ENCODE results near the gene SLC22A17. TPM values are rescaled to one million over a fixed set of nuclear protein-coding genes. Genes with fewer than 3 reads are reported as not detected.
"Not testable (repeated sequence)": the region's sequence is repeated elsewhere in the genome, so short reads cannot be mapped to it uniquely, and the experiment has no call there.

The SLC22A17 gene
- total RNA-seq, 2 experiments from 2014 or later = not detected

- POLR2A ChIA-PET = interaction anchor here (0.6 kb wide), 2 partner anchors 27 to 136 kb away, joined by 3 to 5 read pairs; no protein-coding TSS in a partner anchor
- CTCF ChIA-PET (ENCODE audit: unreplicated experiment) = no interaction called here
Measured at GRCh38 chr14:23386999-23387398, 34.3 kb upstream of the SLC22A17 start.

GRCh38 chr14:23386266-23386657 lies 33.6 kb upstream of the SLC22A17 start:
- H3K9me3 ChIP-seq (ENCODE audit: low read length); intact Hi-C loops (cut with micrococcal nuclease; ENCODE audit: unreplicated experiment); H3K9me2 ChIP-seq (ENCODE audit: insufficient read depth, low read length); BruUV-seq (replicated peaks); H3K36me3 ChIP-seq (ENCODE audit: insufficient read depth, low read length); H2AFZ ChIP-seq (ENCODE audit: low read length); H4K20me1 ChIP-seq (ENCODE audit: insufficient read depth, low read length); CTCF ChIA-PET (ENCODE audit: unreplicated experiment); H3K4me2 ChIP-seq (ENCODE audit: low read length); DNase-seq (ENCODE audit: low spot score); H3K4me1 ChIP-seq (ENCODE audit: insufficient read depth, low read length, poor library complexity, severe bottlenecking); H3K27ac ChIP-seq (ENCODE audit: low read depth, low read length, poor library complexity, severe bottlenecking); H3K79me2 ChIP-seq (ENCODE audit: insufficient read depth, low read depth, low read length); H3K4me3 ChIP-seq (ENCODE audit: low read depth, low read length, poor library complexity, severe bottlenecking): not testable (repeated sequence)
- POLR2A ChIA-PET = interaction anchor here (0.6 kb wide), 1 partner anchor 136 kb away, joined by 5 read pairs; no protein-coding TSS in a partner anchor

More at GRCh38 chr14:23386999-23387398, 34.3 kb upstream of the SLC22A17 start:
- H3K4me1 ChIP-seq (ENCODE audit: insufficient read depth, low read length, poor library complexity, severe bottlenecking) = no peaks in the 10 kb centered on the region
- no peak overlapping the region for H3K27ac ChIP-seq (ENCODE audit: low read depth, low read length, poor library complexity, severe bottlenecking)
- H3K4me3 ChIP-seq (ENCODE audit: low read depth, low read length, poor library complexity, severe bottlenecking) = no peak overlapping the region
- H4K20me1 ChIP-seq (ENCODE audit: insufficient read depth, low read length) = no peaks in the 10 kb centered on the region
- TF ChIP-seq CTCF (conservative IDR thresholded peaks at IDR 0.05; ENCODE audit: low read length) = no peak
- TF ChIP-seq EZH2phosphoT487 (IDR thresholded peaks at IDR 0.05; ENCODE audit: borderline replicate concordance, low read depth, low read length) = no peak
- H3K9me2 ChIP-seq (ENCODE audit: insufficient read depth, low read length) = no peaks in the 10 kb centered on the region
- no peak overlapping the region for H2AFZ ChIP-seq (ENCODE audit: low read length)
- intact Hi-C loops (cut with micrococcal nuclease; ENCODE audit: unreplicated experiment) = no loop called here
- no peaks in the 10 kb centered on the region for H3K79me2 ChIP-seq (ENCODE audit: insufficient read depth, low read depth, low read length)
- DNase-seq (ENCODE audit: low spot score) = no peak
- no peak overlapping the region for H3K4me2 ChIP-seq (ENCODE audit: low read length)
- H3K9me3 ChIP-seq (ENCODE audit: low read length) = no peaks in the 10 kb centered on the region
- no peaks in the 10 kb centered on the region for H3K36me3 ChIP-seq (ENCODE audit: insufficient read depth, low read length)
- BruUV-seq (replicated peaks) = no TSS peak

- H2AFZ ChIP-seq (ENCODE audit: low read length) = no peak overlapping the region
- H3K4me1 ChIP-seq (ENCODE audit: insufficient read depth, low read length, poor library complexity, severe bottlenecking) = no peaks in the 10 kb centered on the region
- TF ChIP-seq EZH2phosphoT487 (IDR thresholded peaks at IDR 0.05; ENCODE audit: borderline replicate concordance, low read depth, low read length) (no peak), CTCF (conservative IDR thresholded peaks at IDR 0.05; ENCODE audit: low read length) (no peak)
- CTCF ChIA-PET (ENCODE audit: unreplicated experiment) = no interaction called here
- no peak for DNase-seq (ENCODE audit: low spot score)
- intact Hi-C loops (cut with micrococcal nuclease; ENCODE audit: unreplicated experiment) = no loop called here
- no peak overlapping the region for H3K27ac ChIP-seq (ENCODE audit: low read depth, low read length, poor library complexity, severe bottlenecking)
- no peak overlapping the region for H3K4me3 ChIP-seq (ENCODE audit: low read depth, low read length, poor library complexity, severe bottlenecking)
- POLR2A ChIA-PET = no interaction called here
- no peaks in the 10 kb centered on the region for H3K79me2 ChIP-seq (ENCODE audit: insufficient read depth, low read depth, low read length)
- no peaks in the 10 kb centered on the region for H3K9me2 ChIP-seq (ENCODE audit: insufficient read depth, low read length)
- H3K9me3 ChIP-seq (ENCODE audit: low read length) = no peaks in the 10 kb centered on the region
- no TSS peak for BruUV-seq (replicated peaks)
- H3K36me3 ChIP-seq (ENCODE audit: insufficient read depth, low read length) = no peaks in the 10 kb centered on the region
- H4K20me1 ChIP-seq (ENCODE audit: insufficient read depth, low read length) = no peaks in the 10 kb centered on the region
- H3K4me2 ChIP-seq (ENCODE audit: low read length) = no peak overlapping the region
Measured at GRCh38 chr14:23385642-23386265, 33.1 kb upstream of the SLC22A17 start.

All from OCI-LY7 (cell line).